ENCODE data around the gene OLFML2A. TPM values are rescaled to one million over a fixed set of nuclear protein-coding genes. Genes with fewer than 3 reads are reported as not detected.
"Not testable (repeated sequence)": the region's sequence is repeated elsewhere in the genome, so short reads cannot be mapped to it uniquely, and the experiment has no call there.

The OLFML2A gene
- polyA plus RNA-seq, 12 donors: 100 to 283 (median 150) TPM

GRCh38 chr9:124818431-124819281 is 41.7 kb downstream of the OLFML2A start:
- no peak for DNase-seq

GRCh38 chr9:124820698-124821623 is 44.0 kb downstream of the OLFML2A start:
- DNase-seq: no peak

- no peak for DNase-seq
These were observed 51.8 kb downstream of the OLFML2A start for GRCh38 chr9:124828489-124829333.

- DNase-seq: no peak
These were observed 52.4 kb downstream of the OLFML2A start for GRCh38 chr9:124829334-124829669.

GRCh38 chr9:124830593-124830992 is 53.7 kb downstream of the OLFML2A start:
- no peak for DNase-seq

- DNase-seq: no peak
These were observed 54.9 kb downstream of the OLFML2A start for GRCh38 chr9:124831642-124832364.

GRCh38 chr9:124834591-124834990 is 57.7 kb downstream of the OLFML2A start:
- no peak for DNase-seq

GRCh38 chr9:124835026-124835557 is 58.2 kb downstream of the OLFML2A start:
- DNase-seq: no peak

GRCh38 chr9:124838132-124838531 is 61.2 kb downstream of the OLFML2A start:
- not testable (repeated sequence) for DNase-seq

- DNase-seq: not testable (repeated sequence)
These were observed 61.8 kb downstream of the OLFML2A start for GRCh38 chr9:124838567-124839275.

- DNase-seq: no peak
These were observed 62.8 kb downstream of the OLFML2A start for GRCh38 chr9:124839612-124840299.

- DNase-seq: no peak
These were observed 63.4 kb downstream of the OLFML2A start for GRCh38 chr9:124840300-124840833.

GRCh38 chr9:124841075-124841821 is 64.3 kb downstream of the OLFML2A start:
- DNase-seq: no peak

- no peak for DNase-seq
These were observed 66.6 kb downstream of the OLFML2A start for GRCh38 chr9:124843456-124844034.

- no peak for DNase-seq
These were observed 67.4 kb downstream of the OLFML2A start for GRCh38 chr9:124844291-124844690.

GRCh38 chr9:124846467-124846866 is 69.5 kb downstream of the OLFML2A start:
- DNase-seq: not testable (repeated sequence)

- no peak for DNase-seq
These were observed 70.0 kb downstream of the OLFML2A start for GRCh38 chr9:124846969-124847368.

- no peak for DNase-seq
These were observed 72.9 kb downstream of the OLFML2A start for GRCh38 chr9:124849801-124850200.
